H54 (cell line): ENCODE measurements around the gene TIMM22.
"Not testable (repeated sequence)": the region's sequence is repeated elsewhere in the genome, so short reads cannot be mapped to it uniquely, and the experiment has no call there.

Experiments
- DNase-seq: peaks from one replicate; pipeline ENCODE4 v3.0.0; 2011; ENCODE audit warnings: low spot score, mixed read lengths; ENCODE audit not compliant: insufficient read length
- FAIRE-seq: peaks from 3 replicates; lab custom pipeline; 2011; peaks lifted over from hg19 to GRCh38; lab: Jason Lieb, UNC
- POLR2A ChIP-seq: IDR thresholded peaks from 2 replicates; pipeline ENCODE4 v1.6.1; 2011; ENCODE audit warnings: low read depth, mild to moderate bottlenecking, low read length

The TIMM22 gene

DNA sequence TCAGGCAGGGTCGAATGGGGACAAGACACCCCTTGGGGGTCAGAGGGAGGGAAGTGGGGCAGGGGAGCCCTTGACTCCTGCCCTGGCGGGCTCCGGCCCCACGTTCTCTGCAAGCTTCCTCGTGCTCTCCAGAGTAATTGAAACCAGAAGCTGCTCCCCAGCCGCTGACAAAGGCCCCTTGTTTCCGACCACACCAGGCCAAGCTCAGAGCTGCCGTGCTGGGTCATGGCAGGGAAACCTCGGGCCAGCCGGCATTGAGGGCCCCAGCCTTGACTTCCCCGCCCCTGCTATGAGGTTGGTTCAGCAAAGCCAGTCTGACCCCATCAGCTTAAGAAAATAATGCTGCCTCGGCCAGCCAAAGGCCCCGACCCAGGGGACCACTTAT lies 43.3 kb downstream of the TIMM22 start:
- FAIRE-seq (no peak), DNase-seq (no peak)
- no peak for TF ChIP-seq POLR2A

DNA sequence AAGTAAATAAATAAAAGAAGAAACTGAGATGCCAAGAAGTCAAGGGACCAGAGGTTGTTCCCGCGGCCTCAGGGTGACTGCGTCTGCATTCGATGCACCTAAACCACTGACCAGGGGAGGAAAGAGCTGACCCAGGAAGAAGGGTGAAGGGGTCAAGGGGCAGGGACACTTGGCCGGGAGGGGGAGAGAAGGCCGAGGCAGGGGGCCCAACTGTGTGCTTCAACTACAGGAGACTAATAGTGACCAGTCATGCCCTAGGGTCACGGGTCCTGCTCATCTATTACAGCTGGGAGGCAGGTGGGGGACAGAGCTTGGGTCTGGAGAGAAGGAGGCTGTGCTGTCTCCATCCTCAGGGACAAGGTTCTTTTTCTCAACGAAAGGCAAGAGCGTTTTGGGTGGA lies 44.8 kb downstream of the TIMM22 start:
- no peak for TF ChIP-seq POLR2A
- FAIRE-seq (no peak), DNase-seq (no peak)

DNA sequence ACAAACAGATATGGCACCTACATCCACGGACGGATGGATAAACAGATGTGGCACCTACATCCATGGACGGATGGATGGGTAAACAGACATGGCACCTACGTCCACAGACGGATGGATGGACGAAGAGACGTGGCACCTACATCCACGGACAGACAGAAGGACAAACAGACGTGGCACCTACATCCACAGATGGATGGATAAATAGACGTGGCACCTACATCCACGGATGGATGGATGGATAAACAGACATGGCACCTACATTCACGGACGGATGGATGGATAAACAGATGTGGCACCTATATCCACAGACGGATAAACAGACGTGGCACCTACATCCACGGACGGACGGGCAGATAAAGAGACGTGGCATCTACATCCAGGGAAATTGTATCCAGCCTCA lies 45.6 kb downstream of the TIMM22 start:
- TF ChIP-seq POLR2A, result no peak
- FAIRE-seq (no peak), DNase-seq (no peak)

DNA sequence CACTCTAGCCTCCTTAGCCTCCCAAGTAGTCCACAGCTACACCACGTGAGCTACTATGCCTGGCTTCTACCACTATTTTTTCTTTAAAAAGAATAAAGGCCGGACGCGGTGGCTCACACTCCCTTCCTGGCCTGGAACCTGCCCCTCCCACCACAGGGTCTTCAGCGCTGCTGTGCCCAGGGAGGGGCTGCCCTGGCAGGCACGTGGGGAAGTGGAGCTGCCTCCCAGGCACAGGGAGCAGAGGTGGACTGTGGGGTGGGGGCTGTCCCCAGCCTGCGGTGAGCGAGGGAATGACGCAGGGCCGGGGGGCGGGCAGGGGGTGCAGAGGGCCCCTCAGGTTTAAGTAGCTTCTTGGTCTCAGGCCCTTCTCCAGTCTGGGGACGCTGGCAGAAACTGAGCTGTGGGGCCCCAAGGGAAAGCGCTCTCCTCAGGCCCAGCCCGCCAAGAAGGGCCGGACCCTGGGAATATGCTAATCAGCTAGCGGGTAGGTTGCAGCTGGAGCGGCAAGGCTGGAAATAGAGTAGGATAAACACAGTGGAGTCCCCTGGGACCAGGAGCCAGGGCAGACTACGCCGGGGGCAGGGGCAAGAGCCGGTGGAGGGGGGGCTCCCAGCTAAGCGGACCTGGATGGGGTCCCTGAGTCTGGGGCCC lies 46.8 kb downstream of the TIMM22 start:
- TF ChIP-seq POLR2A, result no peak
- FAIRE-seq, result no peak
- DNase-seq, result no peak

DNA sequence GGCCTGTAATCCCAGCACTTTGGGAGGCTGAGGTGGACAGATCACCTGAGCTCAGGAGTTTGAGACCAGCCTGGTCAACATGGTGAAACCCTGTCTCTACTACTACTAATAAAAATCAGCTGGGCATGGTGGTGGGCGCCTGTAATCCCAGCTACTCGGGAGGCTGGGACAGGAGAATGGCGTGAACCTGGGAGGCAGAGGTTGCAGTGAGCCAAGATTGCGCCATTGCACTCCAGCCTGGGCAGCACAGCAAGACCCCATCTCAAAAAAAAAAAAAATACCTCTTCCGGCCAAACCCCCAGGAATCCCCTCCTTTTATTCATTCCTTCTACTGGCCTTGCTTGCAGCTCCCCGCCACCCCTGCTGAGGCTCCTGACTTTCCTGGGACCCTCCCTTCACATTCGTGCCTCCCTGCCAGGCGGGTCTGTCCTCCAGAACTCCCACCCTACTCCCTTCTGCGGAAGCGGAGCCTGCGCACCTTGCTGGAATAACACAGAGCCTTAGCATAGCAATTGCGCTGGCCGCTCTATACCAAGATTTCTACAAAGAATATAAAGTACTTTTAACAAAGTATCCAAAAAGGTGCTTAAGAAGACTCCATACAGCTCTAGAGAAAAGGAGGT lies 47.6 kb downstream of the TIMM22 start:
- FAIRE-seq, result not testable (repeated sequence)

DNA sequence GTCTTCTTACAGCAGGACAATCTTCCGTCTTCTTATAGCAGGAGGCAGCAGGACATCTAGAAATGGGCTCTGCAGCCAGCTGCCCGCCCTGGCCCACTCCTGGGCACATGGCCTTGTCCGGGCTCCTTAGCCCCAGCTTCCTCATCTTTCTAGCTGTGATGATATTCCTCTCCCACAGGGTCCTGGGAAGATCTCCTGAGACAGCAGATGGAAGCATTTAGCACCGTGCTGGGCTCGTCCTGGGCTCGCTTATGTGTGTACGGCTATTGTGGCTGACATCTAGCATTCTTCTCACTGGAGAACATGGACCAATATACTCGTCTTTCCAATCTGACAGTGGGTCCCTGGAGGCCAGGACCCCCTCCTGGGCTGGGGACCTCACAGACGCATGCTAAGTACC lies 48.5 kb downstream of the TIMM22 start:
- TF ChIP-seq POLR2A, result no peak
- no peak for DNase-seq
- no peak for FAIRE-seq

More for the DNA sequence above, 47.6 kb downstream of the TIMM22 start:
- not testable (repeated sequence) for DNase-seq

DNA sequence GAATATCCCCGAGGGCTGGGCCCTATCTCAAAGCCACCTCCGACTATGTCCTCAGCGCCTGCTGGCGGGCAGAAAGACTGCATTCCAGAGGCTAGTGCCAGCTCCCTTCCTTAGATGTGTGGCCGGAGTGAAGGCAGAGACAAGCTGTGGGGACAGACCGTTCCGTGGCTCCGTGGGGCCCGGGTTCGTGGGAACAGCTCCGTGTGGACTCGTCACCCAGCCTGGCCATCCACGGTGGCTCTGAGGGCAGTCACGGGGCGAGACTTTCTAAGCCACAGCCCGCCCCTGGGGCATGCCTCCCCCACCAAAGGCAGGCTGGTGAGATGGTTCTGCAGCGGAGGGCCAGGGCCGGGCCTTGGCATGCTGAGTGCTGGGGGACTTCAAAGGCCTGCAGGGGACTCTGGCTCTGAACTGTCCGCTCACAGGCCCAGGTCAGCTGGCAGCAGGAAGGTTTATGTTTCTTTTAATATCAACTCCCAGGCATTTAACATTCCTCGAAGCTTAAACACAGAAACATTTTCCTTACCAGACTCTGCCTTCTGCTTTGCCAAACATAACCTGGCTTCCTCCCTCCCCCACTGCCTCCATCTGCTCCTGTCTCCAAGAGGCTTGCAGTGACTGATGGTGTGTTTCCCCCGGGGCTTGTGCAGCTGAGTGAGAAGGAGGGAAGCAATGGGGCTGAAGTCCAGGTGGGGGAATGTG lies 50.4 kb downstream of the TIMM22 start:
- FAIRE-seq (no peak), DNase-seq (no peak)
- TF ChIP-seq POLR2A, result no peak

DNA sequence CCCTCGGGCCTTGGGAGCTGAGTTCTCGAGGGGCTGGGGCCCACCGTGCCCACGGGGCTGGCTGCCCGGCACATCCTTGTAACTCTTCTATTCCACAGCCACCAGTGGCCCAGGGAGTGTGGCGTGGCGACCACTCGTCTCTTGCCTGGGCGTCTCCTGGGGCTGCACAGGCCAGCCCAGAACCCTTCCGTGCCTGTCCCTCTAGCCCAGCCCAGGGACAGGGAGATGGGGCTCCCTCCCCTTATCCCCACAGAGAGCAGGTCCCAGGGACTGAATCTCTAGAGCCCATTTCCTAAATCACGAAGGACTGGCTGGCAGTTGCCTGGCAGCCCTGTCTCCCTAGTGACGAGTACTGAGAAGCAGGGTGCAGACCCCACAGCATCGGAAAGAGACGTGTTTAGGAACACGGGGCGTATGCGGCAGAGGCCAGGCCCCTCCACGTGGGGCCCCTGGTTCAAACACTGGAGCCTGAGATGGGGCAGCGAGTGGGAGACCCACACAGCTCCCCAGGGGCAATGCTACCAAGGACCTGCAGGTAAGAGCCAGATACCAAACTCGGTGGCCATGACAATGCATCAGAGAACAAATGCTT lies 51.0 kb downstream of the TIMM22 start:
- FAIRE-seq, result no peak
- no peak for TF ChIP-seq POLR2A
- no peak for DNase-seq

DNA sequence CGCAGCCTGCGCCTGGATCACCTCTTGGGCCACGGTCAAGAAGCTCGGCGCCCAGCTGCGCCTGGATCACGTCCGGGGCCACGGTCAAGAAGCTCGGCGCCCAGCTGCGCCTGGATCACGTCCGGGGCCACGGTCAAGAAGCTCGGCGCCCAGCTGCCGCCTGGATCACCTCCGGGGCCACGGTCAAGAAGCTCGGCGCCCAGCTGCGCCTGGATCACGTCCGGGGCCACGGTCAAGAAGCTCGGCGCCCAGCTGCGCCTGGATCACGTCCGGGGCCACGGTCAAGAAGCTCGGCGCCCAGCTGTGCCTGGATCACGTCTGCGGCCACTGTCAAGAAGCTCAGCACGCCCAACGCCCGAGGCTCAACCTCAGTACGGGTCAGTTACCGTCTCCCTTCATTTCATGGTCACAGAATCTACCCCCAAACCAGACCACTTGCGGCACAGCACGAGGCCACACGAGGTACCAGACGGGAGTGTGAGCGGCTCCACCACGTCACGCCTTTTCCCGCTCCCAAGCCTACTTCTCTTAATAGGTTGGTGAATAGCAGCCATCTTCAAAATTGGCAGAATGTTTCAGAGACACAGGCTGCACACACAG lies 51.7 kb downstream of the TIMM22 start:
- not testable (repeated sequence) for FAIRE-seq, DNase-seq

DNA sequence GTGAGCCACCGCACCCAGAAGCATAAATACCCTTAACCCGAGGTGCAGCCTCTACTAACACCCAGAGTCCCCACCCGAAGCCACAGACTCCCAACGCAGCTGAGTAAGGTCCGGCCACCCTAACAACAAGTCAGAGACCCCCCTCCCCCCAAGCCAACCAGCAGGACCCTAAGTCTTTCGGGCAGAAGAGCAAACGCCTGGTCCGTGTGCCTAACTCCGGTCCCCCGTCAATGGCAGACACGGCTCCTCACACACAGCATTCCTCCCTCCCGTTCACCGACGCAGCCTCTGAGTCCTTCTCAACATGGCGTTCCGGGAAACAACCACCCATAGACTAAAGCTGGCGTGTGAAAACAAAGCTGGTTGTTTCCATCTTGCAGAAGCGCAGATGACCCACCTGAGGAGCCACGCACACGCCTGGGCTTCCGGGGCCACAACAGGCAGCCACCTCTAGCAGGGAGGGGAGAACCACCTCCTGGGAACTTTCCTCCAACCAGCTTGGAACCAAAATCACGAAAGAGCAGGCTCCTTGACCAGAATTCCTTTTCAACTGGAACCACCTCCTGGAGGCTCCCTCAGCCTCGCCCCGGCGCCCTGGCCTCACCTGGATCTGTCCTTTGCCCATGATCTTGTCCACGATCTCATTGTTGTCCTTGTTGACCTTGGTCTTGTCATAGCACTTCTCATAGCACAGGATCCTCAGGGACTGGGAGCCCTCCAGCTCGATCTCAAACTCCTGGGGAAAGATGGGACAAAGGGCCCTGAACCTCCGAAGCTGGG lies 52.7 kb downstream of the TIMM22 start:
- FAIRE-seq (no peak), DNase-seq (no peak)
- no peak for TF ChIP-seq POLR2A

DNA sequence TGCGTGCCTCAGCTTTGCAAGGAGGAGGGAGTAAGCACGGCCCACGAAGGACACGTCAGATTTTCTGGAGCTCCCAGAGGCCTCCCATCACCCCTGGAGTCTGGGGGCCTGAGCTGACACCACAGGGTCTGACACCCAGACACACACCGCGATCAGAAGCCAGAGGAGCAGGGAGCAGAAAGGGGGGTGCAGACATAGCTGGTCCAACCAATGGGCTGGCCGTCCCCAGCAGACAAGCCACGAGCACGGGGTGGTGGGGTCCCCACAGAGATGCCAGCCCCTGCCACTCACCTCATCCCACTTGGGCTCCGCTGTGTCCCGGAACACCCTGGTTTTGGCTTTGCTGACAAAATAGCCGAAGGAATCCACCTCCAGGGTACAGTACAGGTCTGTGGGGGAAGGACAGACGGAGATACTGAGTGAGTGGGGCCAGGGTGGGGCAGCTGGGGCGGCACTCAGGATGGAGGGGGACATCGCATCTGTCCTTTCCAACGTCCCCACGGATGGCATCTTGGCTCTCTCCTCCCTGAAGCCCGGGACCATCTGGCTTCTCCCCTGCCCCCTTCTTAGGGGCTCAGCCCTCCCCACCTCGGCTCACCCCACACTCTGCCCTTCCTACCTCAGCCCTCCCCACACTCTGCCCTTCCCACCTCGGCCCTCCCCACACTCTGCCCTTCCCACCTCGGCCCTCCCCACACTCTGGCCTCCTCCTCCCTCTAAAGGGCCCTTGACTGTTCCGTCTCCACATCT lies 53.5 kb downstream of the TIMM22 start:
- no peak for DNase-seq
- FAIRE-seq, result no peak
- TF ChIP-seq POLR2A, result no peak

DNA sequence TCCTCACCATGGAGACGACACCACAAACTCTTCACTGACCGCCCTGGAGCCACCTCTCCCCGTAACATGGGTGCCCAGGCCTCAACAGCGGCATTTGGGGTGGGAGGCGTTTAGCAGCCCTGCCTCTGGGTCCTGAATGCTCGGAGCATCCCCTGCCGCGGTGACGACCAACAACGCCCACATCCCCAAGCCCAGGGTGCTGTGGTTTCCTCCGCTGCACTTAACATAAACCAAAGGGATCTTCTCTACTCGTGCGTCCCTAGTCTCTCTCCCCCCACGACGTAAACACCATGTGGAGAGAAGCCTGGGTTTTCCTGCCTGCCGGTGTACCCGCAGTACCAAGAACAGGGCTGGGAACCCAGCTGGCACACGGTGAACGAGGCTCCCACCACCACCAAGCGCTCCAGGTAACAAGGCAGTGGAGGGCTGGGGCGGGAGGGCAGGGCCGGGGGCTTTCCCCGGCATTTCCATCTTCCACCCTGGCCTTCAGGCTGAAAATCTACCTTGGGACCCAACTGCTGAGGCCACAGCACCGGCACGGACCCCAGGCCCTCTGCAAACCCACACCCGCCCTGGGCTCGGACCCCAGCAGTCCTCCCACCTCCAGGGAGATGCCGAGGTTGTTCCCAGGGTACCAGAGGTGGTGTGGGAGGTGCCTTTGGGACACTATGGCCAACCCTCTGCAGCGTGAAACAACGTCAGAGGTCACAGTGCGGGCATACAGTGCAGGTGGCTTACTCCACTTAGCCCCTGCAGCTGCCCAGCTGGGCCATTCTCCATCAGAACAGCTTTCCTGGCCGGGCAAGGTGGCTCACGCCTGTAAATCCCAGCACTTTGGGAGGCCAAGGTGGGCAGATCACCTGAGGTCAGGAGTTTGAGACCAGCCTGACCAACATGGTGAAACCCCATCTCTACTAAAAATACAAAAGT lies 54.3 kb downstream of the TIMM22 start:
- DNase-seq (no peak), FAIRE-seq (no peak)
- TF ChIP-seq POLR2A, result no peak
